GM19099 (cell line): ENCODE data around the gene PWWP2A.

ENCODE experiments used
- POLR2A ChIP-seq: IDR thresholded peaks from 3 replicates; pipeline ENCODE4 v1.6.1; 2011; ENCODE audit warnings: low read depth; ENCODE audit not compliant: insufficient read length; ENCODE audit errors: extremely low read depth

The PWWP2A gene

DNA sequence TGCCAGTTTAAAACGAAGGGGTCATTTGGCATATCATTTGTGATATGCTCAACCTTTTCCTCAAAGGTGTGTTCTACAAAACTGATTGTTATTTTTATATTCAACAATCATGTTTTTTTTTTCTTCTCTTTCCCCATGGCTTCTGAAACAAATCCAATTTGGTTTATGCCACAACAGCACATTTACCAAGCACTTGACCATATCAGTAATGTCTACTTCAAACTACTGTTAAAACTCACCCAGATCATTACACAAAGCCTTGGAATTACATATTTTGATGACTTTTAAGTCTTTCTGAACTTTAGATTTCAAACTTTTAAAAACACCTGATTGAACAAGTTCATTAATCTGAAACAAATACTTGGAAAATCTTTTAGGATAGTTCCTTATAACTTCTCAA is 29.2 kb downstream of the PWWP2A start:
- no peak for TF ChIP-seq POLR2A

DNA sequence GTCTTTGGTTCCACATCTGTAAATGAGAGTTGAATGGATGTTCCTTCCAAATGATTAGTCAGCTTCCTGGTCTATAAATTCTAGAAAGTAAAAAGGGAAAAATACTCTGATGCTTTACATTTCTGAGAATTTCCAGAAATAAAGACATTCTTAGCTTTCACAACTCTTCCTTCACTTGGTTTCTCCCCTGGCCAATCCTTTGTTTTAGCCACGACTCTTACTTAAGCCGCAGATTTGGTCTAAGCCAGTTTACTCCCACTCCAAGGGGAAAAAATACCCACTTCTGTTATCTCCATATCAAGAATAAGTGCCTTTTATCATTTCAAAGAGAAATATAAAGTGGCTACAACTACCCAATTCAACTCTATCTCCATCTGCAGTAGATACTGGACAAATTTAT is 29.7 kb downstream of the PWWP2A start:
- TF ChIP-seq POLR2A = no peak

DNA sequence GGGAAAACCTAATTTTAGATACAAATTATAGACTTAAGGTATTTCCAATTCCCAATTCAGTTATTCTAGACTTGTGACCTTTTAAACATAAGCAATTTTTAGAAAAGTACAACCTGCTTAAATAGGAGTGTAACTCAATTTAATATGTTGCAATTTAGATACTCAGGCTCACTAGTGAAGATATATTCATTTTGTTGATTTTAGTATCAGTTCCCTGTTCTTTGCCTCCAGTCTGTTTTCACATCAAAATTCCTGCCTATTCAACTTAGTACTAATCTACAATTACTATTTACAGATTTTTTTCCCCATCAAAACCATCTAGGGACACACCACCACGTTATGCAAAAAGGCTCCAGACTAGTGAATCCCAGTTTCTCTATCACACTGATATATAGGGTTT is 30.4 kb downstream of the PWWP2A start:
- no peak for TF ChIP-seq POLR2A

DNA sequence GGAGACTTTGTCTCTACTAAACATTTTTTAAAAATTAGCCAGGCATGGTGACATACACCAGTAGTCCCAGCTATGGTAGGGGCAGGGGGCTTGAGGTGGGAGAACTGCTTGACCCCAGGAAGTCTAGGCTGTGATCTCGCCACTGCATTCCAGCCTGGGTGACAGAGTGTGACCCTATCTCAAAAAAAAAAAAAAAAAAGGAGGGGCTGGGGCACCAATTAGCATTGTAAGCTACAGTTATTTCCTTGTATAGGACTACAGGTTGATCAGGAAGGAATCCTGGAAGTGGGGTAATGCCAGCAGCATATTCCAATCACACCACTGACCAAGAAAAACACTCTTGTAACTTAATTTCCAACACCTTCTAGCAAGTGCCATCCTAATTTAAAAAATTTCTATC is 32.1 kb downstream of the PWWP2A start:
- no peak for TF ChIP-seq POLR2A

DNA sequence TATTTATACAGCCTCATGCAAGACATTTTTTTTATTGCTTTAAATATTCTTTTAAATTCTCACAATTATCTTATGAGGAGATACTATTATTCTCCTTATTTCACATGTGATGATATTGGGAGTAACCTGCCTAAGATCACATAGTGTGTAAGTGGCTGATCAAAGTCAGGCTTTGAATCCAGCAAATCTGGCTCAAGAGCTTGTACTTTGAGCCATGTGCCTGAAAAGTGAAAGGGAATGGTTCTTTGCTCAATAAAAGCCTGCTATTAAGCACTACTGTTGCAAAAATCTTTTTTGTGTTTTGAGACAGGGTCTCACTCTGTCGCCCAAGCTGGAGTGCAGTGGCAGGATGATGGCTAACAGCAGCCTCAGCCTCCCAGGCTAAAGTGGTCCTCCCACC is 35.1 kb downstream of the PWWP2A start:
- no peak for TF ChIP-seq POLR2A

DNA sequence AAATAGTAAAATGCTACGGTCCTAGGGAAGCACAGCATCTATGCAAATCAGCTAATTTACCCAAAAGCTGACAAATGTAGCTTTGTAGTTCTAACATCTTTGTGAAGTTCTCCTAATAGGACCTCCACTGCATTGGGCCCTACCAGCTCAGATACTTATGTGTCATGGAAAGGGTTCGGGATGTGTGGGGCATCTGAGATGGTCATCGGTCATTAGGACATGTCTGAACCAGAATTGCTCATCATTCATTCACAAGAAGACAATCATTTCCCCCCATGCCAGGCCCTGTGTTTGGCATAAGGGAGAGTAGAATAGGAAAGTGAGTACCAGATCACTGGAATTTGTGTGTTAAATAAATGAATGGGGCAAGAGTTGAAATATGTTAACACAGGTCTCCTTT is 35.7 kb downstream of the PWWP2A start:
- no peak for TF ChIP-seq POLR2A

DNA sequence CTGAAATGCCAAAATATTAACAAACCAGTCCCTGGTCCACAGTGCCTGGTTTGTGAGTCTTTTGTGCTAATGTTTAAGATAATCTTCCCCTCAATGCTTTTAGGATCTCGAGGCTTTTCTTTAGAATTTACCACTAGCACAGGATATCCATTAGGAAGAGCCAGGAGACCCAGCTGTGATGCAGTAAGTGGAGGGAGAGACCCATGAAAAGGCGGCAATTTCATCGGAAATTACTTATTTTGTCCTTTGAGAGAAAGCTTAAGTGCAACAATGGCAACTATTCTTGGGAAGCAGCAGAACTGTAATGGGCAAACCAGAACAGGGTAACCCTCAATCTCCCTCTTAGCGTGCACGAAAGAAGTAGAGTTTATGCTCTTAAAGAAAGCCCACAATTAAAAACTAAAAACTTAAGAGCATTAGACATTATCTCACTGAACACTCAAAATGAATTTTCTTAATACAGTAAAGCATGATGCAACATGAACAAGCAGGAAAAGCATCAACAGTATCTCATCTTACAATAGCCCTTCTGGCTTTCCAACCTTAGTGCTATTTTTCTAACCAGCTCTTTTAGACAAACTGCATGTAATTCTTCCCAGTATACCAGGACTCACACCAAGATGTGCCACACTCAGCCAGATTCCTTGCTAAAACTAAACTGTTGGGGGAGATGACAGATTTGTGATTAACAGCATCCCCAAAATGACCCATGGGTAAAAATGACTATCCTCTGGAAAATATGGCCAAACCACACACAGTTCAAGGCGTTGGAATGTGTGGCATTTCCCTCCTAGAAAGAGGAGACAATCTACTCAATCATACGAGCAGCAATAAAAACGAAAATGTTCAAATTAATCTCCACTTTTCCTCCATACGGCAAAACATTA is 36.4 kb downstream of the PWWP2A start:
- no peak for TF ChIP-seq POLR2A

DNA sequence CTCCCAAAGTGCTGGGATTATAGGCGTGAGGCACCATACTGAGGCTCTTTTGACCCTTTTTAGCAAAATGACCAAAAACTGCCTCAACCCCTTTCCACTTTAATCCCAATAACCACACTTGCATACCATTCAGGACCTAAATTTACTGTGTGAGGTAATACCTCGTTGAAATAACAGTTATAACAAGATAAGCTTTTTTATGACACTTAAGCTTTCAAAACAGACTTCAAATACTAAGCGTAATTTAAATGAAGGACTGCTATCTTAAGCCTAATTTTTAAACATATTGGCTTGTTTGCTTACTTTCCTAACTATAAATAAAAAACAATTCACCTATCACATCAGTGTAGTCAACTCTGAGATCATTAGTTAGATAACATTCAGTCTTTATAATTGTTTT is 37.8 kb downstream of the PWWP2A start:
- no peak for TF ChIP-seq POLR2A

DNA sequence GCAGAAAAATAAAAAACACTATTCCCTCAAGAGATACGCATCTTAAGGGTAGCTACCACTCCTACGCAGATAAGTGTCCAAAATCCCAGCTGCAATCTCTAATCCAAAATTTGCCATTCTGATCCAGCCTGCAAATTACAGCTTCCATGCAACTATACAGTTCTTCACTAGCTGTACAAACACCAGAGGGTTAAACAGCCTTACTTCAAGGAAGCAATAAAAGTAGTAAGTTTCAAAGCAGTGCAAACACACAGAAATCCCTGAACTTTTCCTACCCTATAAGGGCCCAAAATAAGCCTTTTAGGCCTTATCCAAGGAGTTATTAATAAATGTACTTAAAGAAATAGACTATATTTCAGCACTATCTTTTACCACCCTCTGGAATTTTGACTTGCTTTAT is 39.5 kb downstream of the PWWP2A start:
- no peak for TF ChIP-seq POLR2A

DNA sequence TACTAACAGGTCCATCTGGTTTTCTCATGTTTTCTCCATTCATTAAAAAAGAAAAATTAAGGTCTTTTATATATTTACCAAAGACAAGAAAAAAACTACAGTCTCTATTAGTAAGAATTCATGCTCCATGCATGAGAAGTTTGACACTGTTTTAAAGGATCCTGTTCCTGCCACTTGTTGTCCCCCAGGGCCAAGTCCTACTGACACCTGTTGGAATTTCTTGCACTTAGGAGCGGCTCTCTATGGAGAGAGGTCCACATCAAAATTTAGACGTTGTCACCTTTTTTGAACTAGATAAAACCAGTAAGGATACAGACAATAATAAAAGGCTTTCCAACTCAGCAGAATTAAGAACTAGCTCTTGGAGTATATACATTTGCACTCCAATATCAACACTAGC is 42.3 kb downstream of the PWWP2A start:
- no peak for TF ChIP-seq POLR2A

DNA sequence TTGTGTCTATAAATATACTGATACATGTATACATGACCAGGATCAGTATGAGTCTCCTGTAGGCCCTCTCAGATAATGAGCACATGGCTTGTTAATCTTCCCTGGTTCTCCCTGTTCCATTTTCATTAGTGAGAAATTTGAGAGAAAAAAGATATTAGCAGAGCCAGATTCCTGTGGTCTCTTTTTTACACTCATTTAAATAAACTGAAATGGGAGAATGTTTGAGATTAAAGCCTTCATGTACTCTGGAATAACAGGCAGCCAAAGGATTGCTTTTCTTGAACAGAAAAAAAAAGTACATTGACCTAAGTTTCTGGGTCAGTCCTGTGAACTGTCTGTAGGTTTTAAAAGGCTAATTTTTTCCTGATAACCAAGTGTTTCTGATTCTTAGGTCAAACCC is 44.2 kb downstream of the PWWP2A start:
- no peak for TF ChIP-seq POLR2A

DNA sequence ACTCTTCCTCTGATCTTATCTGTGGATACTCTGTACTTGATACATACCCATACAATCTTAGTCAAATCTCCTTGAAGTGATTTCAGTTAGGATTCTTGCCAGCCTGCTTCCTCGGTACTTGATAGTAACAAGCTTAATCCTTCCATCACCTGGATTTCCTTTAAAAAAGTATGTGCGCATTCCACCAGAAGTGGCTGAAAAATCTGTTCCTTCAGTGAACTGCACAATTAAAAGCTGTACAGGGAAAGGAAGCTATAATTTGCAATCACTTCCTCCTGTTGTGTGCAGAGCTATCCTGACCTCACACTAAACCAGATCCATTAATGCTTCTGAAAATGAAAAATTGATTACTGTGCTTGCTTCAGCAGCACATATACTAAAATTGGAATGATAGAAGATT is 47.3 kb downstream of the PWWP2A start:
- no peak for TF ChIP-seq POLR2A

DNA sequence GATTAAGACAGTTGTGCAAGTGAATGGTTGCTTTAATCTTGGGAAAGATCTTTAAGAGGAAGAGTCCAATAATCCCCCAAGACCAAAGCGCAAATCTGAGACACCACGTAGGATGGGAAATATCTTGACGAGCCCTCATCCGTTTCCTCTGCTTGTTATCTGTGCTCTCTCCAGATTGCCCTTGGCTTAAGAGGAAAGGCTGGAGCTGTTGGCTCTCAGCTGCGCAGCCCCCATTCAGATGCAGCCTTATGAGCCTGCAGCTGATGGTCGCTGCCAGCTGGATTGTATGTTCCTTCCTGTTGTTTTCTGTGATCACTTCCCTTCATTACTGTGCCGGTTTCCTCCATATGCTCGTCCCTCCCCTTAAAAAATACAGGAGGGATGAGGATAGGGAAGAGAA is 47.7 kb downstream of the PWWP2A start:
- no peak for TF ChIP-seq POLR2A

DNA sequence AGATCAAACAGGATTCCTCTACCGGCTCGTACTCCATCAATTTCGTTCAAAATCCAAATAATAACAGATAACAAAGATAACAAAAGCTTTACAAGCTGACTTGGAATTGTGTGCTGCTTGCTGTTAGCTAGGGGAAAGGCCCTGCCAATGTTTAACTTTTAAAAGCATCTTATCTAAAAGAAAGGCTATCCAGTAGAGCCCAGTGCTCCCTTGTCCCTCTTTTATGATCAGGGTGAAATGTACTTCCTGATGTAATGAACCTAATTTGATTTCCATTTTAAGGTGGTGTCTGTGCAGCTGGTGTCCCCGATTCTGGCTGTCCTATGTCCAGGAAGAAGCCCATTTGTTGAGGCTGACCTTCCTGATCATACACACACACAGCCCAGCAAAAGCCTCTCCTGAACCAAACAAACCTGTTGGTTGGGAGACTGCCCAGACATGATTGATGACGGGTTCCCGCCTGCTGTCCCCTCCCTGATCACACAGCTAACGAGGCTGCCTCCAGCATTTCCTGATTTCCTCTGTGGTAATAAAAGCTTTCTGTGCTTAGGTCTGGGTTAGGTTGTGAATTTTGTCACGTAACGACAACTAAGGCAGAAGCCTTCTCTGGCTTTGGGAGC is 54.1 kb downstream of the PWWP2A start:
- no peak for TF ChIP-seq POLR2A

DNA sequence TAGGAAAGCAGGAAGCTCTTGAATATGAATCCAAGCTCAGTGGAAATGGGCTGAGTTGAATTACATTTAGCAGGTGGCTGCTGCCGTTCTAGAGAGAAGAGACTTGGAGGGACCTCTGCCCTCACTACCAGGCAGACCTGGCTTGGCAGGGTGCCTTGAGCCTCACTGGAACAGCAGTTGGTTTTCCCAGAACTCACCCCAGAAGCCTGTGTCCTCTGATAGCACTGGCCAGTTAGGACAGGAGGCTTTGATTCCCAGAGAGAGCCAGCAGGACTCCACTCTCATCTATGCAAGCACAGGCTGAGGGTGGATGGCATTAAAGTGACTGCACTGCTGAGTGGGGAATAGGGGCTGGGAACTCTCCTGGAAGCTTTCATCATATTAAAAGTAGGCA is 54.8 kb downstream of the PWWP2A start:
- TF ChIP-seq POLR2A = no peak

DNA sequence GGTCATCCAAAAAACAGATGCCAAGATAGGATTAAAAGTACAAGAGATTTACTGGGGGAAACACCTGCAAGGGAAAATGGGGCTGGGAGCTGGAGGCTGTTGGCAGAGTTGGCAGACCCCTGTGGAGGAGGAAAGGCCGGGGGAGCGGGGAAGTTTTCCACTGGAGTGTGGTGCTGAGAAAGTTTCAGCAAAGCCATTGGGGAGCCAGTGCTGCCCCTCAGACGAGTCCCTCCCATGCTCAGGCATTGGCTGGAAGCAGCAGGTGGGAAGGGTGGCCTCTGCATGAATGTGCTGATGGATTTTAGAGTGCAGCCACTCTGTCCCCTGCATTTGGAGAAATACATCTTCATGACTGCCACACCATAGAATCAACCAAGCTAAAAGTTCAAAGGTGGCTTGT is 57.5 kb downstream of the PWWP2A start:
- TF ChIP-seq POLR2A = no peak
